HG03442 (cell line): ENCODE results near the gene ATP2A3.

ENCODE experiments used
- ATAC-seq: cut with Tn5 transposase; IDR thresholded peaks from one replicate; pipeline ENCODE4 v1.9.1; 2021; ENCODE audit warnings: mild to moderate bottlenecking, moderate library complexity; ENCODE audit not compliant: unreplicated experiment

The ATP2A3 gene

GRCh38 chr17:3914312-3914670 is 49.9 kb downstream of the ATP2A3 start:
- peak; percentile 33 for ATAC-seq

- ATAC-seq: peak; percentile 45
Observed at GRCh38 chr17:3913531-3914311, 50.5 kb downstream of the ATP2A3 start.

GRCh38 chr17:3912827-3913226 is 51.4 kb downstream of the ATP2A3 start:
- no peak for ATAC-seq

GRCh38 chr17:3911271-3912053 is 52.8 kb downstream of the ATP2A3 start:
- ATAC-seq: peak; percentile 67

- ATAC-seq: no peak
Observed at GRCh38 chr17:3910420-3911270, 53.6 kb downstream of the ATP2A3 start.

- ATAC-seq: no peak
Observed at GRCh38 chr17:3909257-3909656, 55.0 kb downstream of the ATP2A3 start.

- no peak for ATAC-seq
Observed at GRCh38 chr17:3907483-3908216, 56.6 kb downstream of the ATP2A3 start.

- no peak for ATAC-seq
Observed at GRCh38 chr17:3906881-3907280, 57.4 kb downstream of the ATP2A3 start.

GRCh38 chr17:3905017-3905520 is 59.2 kb downstream of the ATP2A3 start:
- ATAC-seq: no peak

GRCh38 chr17:3904501-3904900 is 59.7 kb downstream of the ATP2A3 start:
- no peak for ATAC-seq

GRCh38 chr17:3903881-3904290 is 60.4 kb downstream of the ATP2A3 start:
- ATAC-seq: no peak

- no peak for ATAC-seq
Observed at GRCh38 chr17:3903051-3903825, 61.0 kb downstream of the ATP2A3 start.

- no peak for ATAC-seq
Observed at GRCh38 chr17:3900646-3901045, 63.6 kb downstream of the ATP2A3 start.

- no peak for ATAC-seq
Observed at GRCh38 chr17:3897731-3898130, 66.5 kb downstream of the ATP2A3 start.

GRCh38 chr17:3896968-3897235 is 67.3 kb downstream of the ATP2A3 start:
- ATAC-seq: no peak

GRCh38 chr17:3896108-3896967 is 67.9 kb downstream of the ATP2A3 start:
- no peak for ATAC-seq

- no peak for ATAC-seq
Observed at GRCh38 chr17:3895354-3895753, 68.9 kb downstream of the ATP2A3 start.

GRCh38 chr17:3894911-3895343 is 69.3 kb downstream of the ATP2A3 start:
- ATAC-seq: no peak

- no peak for ATAC-seq
Observed at GRCh38 chr17:3894188-3894587, 70.0 kb downstream of the ATP2A3 start.
